ENCODE results near the gene MYO5B. TPM values are rescaled to one million over a fixed set of nuclear protein-coding genes. Genes with fewer than 3 reads are reported as not detected.

Gene MYO5B
- total RNA-seq, 2 experiments from 2014 or later = not detected

DNA sequence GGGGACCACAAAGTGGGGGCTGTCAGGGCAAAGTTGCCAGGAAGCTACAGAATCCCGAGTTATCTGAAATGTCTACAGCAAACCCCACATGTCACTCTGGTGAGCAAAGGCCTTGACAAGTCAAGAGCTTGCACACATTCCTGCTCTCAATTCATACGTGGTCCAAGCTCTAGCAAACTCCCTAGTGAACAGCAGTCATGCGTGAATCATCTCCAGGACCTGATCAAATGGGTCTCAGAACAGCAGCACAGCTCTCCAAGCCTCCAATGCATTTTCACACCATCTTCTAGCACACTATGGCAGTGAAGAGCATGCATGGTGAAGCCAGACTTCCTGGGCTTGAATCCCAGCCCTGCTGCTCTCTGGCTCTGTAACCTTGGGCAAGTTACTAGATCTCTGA lies 68.5 kb downstream of the MYO5B start:
- no peaks in the 10 kb centered on the region for H3K36me3 Mint-ChIP-seq
- H3K9me3 Mint-ChIP-seq = no peaks in the 10 kb centered on the region
- ATAC-seq (ENCODE audit: low read depth) (no peak), DNase-seq (no peak)
- POLR2A ChIA-PET = no interaction called here
- H3K4me3 Mint-ChIP-seq = no peak overlapping the region
- no peaks in the 10 kb centered on the region for H3K4me1 Mint-ChIP-seq
- peaks cover 7% of the 10 kb centered on the region for H3K27me3 Mint-ChIP-seq
- no peak overlapping the region for H3K27ac Mint-ChIP-seq

DNA sequence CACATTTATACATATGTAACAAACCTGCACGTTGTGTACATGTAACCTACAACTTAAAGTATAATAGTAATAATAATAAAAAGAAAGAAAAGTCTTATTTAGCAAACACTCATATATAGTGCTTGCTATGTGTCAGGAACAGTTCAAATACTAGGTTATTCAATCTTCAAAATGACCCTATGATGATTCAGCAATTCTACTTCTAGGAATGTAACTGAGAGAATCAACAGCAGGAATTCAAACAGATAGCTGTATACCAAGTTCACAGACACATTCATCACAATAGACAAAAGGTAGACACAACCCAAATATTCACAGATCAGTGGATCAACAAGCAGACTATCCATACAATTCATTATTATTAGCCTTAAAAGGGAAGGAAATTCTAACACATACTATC lies 69.5 kb downstream of the MYO5B start:
- H3K4me3 Mint-ChIP-seq = no peak overlapping the region
- DNase-seq = no peak
- no peak for ATAC-seq (ENCODE audit: low read depth)
- H3K27ac Mint-ChIP-seq = no peak overlapping the region
- peaks cover 7% of the 10 kb centered on the region for H3K27me3 Mint-ChIP-seq
- no peaks in the 10 kb centered on the region for H3K9me3 Mint-ChIP-seq
- no peaks in the 10 kb centered on the region for H3K36me3 Mint-ChIP-seq
- POLR2A ChIA-PET = no interaction called here
- no peaks in the 10 kb centered on the region for H3K4me1 Mint-ChIP-seq

DNA sequence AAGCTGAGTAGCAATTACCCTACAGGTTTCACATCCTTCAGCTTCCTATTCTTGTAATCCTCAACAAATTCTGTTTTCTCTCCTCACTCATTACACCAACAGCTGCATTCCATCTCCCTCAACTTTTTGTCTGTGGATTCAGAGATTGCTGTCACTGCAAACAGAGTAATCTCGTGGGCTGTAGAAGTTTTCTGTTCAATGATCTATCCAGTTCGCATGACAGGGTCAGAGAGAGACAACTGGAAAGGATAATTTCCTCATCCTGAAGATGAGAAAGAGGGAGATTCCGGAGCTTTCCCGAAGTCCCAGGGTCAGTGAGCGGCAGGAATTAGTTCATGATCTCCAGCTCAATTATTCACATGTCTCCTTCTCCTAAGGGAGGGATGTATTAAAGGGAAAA lies 75.7 kb downstream of the MYO5B start:
- no peaks in the 10 kb centered on the region for H3K4me1 Mint-ChIP-seq
- H3K36me3 Mint-ChIP-seq = no peaks in the 10 kb centered on the region
- DNase-seq = no peak
- POLR2A ChIA-PET = no interaction called here
- peaks cover 8% of the 10 kb centered on the region for H3K27me3 Mint-ChIP-seq
- no peaks in the 10 kb centered on the region for H3K9me3 Mint-ChIP-seq
- no peak overlapping the region for H3K4me3 Mint-ChIP-seq
- ATAC-seq (ENCODE audit: low read depth) = no peak
- H3K27ac Mint-ChIP-seq = no peak overlapping the region

DNA sequence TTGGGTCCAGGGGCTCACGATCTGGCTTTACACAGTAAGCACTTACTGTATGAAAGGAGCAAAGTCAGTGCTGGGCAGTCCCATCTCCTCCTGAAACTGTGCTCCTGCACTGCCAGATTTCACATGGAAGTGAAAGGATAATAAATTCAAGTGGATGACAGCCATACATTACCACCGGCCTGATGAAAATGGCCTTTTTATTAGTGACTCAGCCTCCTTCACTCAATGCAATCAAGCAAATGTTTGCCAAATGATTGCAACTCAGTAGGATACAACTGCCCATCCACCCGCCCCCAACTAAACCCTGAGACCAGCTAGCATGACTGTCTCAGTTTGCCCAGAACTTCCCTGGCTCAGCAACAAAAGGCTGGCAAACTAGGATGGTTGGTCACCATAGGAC lies 77.1 kb downstream of the MYO5B start:
- POLR2A ChIA-PET = no interaction called here
- no peak overlapping the region for H3K4me3 Mint-ChIP-seq
- ATAC-seq (ENCODE audit: low read depth) (no peak), DNase-seq (no peak)
- H3K27me3 Mint-ChIP-seq = peaks cover 18% of the 10 kb centered on the region
- no peaks in the 10 kb centered on the region for H3K9me3 Mint-ChIP-seq
- no peak overlapping the region for H3K27ac Mint-ChIP-seq
- H3K36me3 Mint-ChIP-seq = no peaks in the 10 kb centered on the region
- H3K4me1 Mint-ChIP-seq = no peaks in the 10 kb centered on the region

DNA sequence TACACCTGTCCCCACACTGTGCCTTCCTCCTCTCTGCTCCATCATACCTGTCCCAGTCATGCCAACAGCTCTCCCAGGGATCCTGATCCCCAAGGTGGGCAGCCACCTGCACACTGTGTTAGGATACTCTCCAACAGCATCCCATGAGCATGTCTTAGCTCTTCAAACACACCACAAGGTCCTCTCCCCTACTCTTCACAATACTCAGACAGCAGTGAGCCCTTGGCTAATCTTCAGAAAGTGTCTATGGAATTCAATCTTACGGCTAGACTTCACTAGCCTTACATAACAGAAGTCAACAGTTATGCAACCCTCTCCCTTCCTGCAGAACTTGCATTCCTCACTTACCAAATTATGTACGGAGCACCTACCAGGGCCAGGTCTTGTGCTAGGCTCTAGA lies 79.9 kb downstream of the MYO5B start:
- no peaks in the 10 kb centered on the region for H3K9me3 Mint-ChIP-seq
- no peaks in the 10 kb centered on the region for H3K4me1 Mint-ChIP-seq
- no peak overlapping the region for H3K4me3 Mint-ChIP-seq
- DNase-seq (no peak), ATAC-seq (ENCODE audit: low read depth) (no peak)
- POLR2A ChIA-PET = interaction anchor here (0.7 kb wide), 1 partner anchor 16 kb away, joined by 3 read pairs; no protein-coding TSS in a partner anchor
- H3K36me3 Mint-ChIP-seq = no peaks in the 10 kb centered on the region
- no peak overlapping the region for H3K27ac Mint-ChIP-seq
- H3K27me3 Mint-ChIP-seq = peaks cover 31% of the 10 kb centered on the region

DNA sequence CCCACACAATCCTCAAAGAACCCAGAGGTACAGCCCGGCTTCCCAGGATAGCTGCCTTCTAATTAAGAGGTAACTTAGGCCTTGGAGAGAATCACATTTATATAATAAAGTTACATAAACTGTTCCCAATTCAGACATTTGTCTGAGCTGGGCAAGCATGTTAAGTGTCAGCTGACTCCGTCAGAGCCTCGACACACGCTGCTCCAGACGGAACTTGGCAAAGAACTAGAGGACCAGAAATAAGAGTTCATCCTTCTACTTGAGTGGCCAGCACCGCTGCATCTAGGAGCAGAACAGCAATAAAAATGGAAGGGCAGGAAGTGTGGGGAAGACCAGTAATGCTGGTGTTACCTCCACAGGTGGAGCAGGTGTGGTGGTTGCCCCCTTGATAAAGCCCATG lies 80.5 kb downstream of the MYO5B start:
- Mint-ChIP-seq H3K4me3 (no peak overlapping the region), H3K4me1 (no peaks in the 10 kb centered on the region), H3K27ac (no peak overlapping the region), H3K9me3 (no peaks in the 10 kb centered on the region), H3K36me3 (no peaks in the 10 kb centered on the region), H3K27me3 (peaks cover 31% of the 10 kb centered on the region)
- DNase-seq (no peak), ATAC-seq (ENCODE audit: low read depth) (no peak)
- POLR2A ChIA-PET = no interaction called here

DNA sequence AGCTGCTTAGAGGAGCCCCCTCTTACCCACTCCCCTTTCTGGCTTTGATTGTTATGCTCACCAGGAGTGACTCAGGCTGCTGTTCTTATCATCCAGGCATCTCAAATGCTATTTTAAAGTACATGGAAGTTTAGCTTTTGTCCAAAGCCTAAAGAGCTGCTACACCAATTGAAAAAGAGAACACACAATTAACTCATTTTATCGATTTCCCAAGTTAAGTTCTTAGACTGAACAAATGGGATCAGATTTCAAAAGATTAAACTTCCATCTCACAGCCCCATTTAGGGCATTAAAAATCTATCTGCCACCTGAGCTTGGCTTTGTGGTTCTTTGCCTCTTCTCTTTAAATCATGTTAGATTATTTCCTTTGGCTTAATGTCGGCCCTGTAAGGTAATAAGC lies 81.2 kb downstream of the MYO5B start:
- Mint-ChIP-seq H3K36me3 (no peaks in the 10 kb centered on the region), H3K9me3 (no peaks in the 10 kb centered on the region), H3K27me3 (peaks cover 31% of the 10 kb centered on the region), H3K4me3 (no peak overlapping the region), H3K4me1 (no peaks in the 10 kb centered on the region), H3K27ac (no peak overlapping the region)
- POLR2A ChIA-PET = no interaction called here
- DNase-seq (no peak), ATAC-seq (ENCODE audit: low read depth) (no peak)

DNA sequence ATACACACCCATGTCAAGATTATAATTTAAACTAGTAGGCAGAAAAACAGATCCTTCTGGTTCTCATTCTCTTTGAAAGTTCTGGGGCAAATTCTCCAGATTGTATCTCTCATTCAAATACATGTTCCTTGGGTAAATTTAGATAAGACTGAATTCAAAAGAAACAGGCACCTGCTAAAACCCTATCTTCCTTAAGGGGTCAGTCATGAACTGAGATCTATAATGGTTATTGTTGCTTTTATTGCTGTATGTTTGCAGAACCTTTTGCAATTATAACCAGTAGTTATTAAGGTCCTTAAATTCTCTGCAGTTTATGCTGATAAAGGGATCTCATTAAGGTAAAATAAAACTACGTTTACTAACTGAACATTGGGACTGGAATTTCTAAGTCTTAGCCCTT lies 83.5 kb downstream of the MYO5B start:
- Mint-ChIP-seq H3K4me3 (no peak overlapping the region), H3K36me3 (no peaks in the 10 kb centered on the region), H3K9me3 (no peaks in the 10 kb centered on the region), H3K27me3 (peaks cover 28% of the 10 kb centered on the region), H3K27ac (no peak overlapping the region), H3K4me1 (no peaks in the 10 kb centered on the region)
- POLR2A ChIA-PET = no interaction called here
- ATAC-seq (ENCODE audit: low read depth) = no peak
- DNase-seq = no peak

DNA sequence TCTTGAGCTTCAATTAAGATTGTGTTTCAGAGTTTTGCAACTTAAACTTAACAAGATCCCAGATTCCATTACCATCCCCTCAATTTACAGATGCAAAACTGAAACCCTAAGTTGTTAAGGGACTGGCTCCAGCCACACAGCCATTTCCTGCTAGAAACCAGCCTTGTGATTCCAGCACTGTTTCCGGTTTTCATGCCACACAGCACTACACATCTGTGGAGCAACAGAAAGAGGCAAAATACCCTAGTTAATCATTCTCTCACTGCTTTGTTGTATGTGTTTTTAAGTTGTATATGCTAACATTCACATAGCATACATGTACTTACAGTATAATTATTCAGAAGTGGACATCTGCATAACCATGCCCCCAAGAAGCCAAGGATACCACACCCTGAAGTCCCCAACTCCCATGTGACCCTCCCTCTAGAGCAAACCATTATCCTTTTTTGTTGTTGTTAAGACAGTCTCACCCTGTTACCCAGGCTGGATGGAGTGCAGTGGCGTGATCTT lies 87.4 kb downstream of the MYO5B start:
- peaks cover 24% of the 10 kb centered on the region for H3K27me3 Mint-ChIP-seq
- H3K27ac Mint-ChIP-seq = no peak overlapping the region
- POLR2A ChIA-PET = no interaction called here
- no peaks in the 10 kb centered on the region for H3K36me3 Mint-ChIP-seq
- no peak for ATAC-seq (ENCODE audit: low read depth)
- no peak overlapping the region for H3K4me3 Mint-ChIP-seq
- no peaks in the 10 kb centered on the region for H3K9me3 Mint-ChIP-seq
- no peaks in the 10 kb centered on the region for H3K4me1 Mint-ChIP-seq
- no peak for DNase-seq

DNA sequence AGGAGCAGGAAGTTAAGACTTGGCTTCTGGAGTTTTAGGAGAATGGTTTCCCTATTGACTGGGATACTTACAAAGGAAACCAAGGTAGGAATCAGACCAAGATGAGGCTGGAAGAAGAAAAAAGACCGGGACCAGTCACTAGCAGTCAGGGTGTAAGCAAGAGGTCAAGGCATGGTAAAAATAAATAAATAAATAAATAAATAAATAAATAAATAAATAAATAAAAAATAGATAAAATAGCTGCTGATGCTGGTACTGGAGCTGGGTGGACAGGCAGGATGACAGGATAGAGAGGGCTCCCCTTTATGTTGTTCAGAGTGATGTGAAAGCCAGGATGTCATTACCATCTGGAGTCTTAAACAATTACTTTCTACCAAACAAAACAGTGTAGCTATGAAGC lies 89.9 kb downstream of the MYO5B start:
- Mint-ChIP-seq H3K36me3 (no peaks in the 10 kb centered on the region), H3K9me3 (no peaks in the 10 kb centered on the region), H3K4me1 (no peaks in the 10 kb centered on the region), H3K27ac (no peak overlapping the region), H3K27me3 (peaks cover 21% of the 10 kb centered on the region), H3K4me3 (no peak overlapping the region)
- DNase-seq (no peak), ATAC-seq (ENCODE audit: low read depth) (no peak)
- POLR2A ChIA-PET = no interaction called here

DNA sequence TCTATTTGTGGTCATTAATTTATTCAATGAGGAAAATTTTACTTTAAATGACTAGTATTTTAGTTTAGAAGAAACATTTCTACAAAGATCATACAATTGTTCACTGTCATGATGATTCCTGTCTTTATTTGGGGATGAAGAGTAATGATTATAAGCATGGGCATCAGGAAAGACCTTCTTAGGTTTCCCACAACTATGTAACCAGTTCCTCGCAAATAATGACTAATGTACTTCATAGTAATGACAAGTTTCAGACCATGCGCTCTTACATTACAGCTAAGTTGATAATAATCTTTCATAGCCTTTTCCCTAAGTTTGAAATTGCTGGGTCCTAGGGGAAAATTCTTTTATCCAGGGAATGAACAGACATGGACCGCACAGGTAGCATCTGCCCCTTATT lies 90.5 kb downstream of the MYO5B start:
- Mint-ChIP-seq H3K4me1 (no peaks in the 10 kb centered on the region), H3K9me3 (no peaks in the 10 kb centered on the region), H3K27me3 (peaks cover 21% of the 10 kb centered on the region), H3K4me3 (no peak overlapping the region), H3K36me3 (no peaks in the 10 kb centered on the region), H3K27ac (no peak overlapping the region)
- DNase-seq = no peak
- POLR2A ChIA-PET = no interaction called here
- ATAC-seq (ENCODE audit: low read depth) = no peak

DNA sequence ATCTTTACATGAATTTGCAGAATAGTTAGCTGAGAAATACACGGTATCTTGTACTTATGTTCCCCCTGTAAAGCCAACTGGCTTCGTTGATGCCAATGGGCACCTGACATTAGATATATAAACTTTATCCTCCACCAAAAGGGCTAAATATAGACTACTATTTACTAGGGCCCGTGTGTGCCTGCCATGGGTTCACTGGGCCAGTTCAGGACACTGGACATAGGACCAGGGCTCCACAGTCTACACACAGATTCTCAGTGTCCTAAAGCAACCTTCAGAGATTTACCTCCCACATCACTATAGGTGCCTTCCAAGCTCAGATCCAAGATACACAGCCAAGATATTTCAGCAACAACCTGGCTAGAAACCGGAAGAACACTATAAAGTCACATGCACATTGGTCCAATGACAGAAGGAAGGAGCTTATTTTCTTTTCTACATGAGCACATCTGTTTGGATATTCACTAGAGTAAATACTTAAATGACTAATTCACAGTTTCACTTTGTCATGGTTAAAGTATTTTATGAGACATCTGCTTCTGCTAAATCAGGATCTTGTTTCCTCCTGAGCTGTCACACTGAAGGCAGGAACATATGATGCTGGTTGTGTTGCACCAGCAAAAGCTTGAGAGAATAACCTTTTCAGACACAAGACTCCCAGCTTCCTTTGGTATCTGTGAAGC lies 95.1 kb downstream of the MYO5B start:
- H3K4me3 Mint-ChIP-seq = no peak overlapping the region
- peaks cover 32% of the 10 kb centered on the region for H3K27me3 Mint-ChIP-seq
- H3K9me3 Mint-ChIP-seq = no peaks in the 10 kb centered on the region
- H3K27ac Mint-ChIP-seq = no peak overlapping the region
- no peaks in the 10 kb centered on the region for H3K36me3 Mint-ChIP-seq
- H3K4me1 Mint-ChIP-seq = no peaks in the 10 kb centered on the region
- ATAC-seq (ENCODE audit: low read depth) (no peak), DNase-seq (no peak)
- POLR2A ChIA-PET = no interaction called here

DNA sequence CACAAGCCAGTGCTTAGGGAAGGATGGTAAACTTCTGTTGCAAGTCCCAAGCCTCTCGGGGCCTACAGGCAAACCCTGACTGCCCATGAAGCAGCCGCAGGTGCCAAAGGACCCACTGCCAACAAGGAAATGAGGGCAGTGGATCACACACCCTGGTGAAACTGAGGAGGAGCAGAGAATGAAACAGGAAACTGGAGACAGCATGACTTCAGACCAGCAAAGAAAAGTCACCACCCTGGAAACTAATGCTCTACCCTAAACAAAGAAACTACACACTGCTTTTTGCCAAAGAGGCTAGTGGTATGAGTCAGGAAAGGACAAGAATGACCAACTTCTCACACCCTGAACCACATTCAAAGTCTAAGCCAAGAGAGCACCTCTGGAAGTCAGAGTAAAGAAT lies 97.2 kb downstream of the MYO5B start:
- no peak for ATAC-seq (ENCODE audit: low read depth)
- POLR2A ChIA-PET = no interaction called here
- no peaks in the 10 kb centered on the region for H3K36me3 Mint-ChIP-seq
- H3K4me3 Mint-ChIP-seq = no peak overlapping the region
- H3K27ac Mint-ChIP-seq = no peak overlapping the region
- H3K4me1 Mint-ChIP-seq = no peaks in the 10 kb centered on the region
- no peak for DNase-seq
- no peaks in the 10 kb centered on the region for H3K9me3 Mint-ChIP-seq
- H3K27me3 Mint-ChIP-seq = peaks cover 37% of the 10 kb centered on the region

DNA sequence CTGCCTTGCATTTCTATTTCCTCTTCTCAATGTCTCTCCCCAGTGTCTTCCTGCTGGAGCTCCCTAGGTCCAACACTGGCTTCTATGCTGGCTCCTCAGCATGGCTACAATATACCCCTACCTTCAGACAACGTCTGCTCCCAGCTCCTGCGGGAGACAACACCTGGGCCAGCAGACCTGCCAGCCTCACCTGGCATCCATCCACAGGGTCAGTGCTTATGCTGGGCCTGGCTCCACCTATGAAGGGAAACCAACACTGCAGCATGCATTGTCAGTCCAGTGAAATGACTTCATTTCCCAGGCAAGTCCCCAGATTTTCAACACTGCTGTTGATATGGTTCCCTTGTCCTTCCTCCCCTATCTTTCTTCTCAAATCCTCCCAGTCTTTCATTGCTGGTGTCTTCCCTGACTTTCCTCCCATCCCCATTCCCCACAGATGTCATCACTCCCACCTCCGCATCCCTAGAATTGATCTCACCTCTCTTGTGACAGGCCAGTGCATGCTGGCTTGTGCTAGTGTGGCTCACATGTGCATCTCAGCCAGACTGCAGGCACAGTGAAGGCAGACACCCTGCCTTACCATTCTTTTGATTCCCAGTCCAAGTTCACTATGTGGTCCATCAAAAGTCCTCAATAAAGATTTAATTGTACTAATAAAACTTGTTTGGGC lies 98.0 kb downstream of the MYO5B start:
- peaks cover 32% of the 10 kb centered on the region for H3K27me3 Mint-ChIP-seq
- H3K36me3 Mint-ChIP-seq = no peaks in the 10 kb centered on the region
- no peaks in the 10 kb centered on the region for H3K4me1 Mint-ChIP-seq
- H3K4me3 Mint-ChIP-seq = no peak overlapping the region
- no peaks in the 10 kb centered on the region for H3K9me3 Mint-ChIP-seq
- no peak for ATAC-seq (ENCODE audit: low read depth)
- no peak overlapping the region for H3K27ac Mint-ChIP-seq
- no peak for DNase-seq
- POLR2A ChIA-PET = no interaction called here

Data from activated naive CD8-positive, alpha-beta T cell treated with anti-CD3 and anti-CD28 coated beads, Interleukin-2, amount 10 ng/mL, durations not matched to agents 7 days and 5 days (primary cell).